ENCODE data around the gene GNA15.
"Not testable (repeated sequence)": the region's sequence is repeated elsewhere in the genome, so short reads cannot be mapped to it uniquely, and the experiment has no call there.

The GNA15 gene

DNA sequence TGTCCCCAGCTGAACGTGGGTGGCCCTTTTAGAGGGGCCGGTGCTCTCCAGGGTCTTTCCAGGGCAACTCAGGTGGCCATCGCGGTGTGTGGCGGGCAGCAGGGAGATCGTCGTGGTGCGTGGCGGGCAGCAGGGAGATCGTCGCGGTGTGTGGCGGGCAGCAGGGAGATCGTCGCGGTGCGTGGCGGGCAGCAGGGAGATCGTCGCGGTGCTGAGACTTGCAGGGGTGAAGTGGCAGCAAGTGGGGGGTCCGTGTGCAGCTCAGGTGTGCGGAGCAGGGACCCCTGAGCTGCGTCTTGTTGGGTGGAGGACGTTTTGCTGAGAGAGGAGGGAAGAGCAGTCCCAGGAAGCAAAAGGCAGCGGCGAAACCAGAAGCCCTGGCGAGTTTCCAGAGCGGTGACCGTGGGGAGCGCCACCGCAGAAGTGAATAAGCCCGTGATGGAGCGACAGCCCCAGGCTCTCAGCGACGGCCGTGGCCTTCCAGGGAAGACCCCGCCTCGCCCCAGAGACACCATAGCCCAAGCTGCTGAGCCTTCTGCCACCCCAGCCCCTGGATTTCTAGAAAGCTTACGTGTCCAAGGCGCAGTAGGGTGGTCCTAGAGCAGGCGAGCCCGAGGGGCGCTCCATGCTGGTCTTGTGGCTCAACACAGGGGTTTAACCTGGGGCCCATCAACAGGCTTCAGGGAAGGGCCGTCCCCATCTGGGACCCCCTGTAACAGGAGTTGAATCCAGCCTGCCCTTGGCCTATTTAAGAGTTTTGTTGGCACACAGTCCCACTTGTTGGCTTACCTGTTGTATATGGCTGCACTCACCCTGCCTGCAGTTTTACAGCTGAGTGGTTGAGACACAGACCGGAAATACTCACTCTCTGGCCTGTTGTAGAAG lies 55.3 kb downstream of the GNA15 start:
- no peak for DNase-seq (ENCODE audit: low read depth, low spot score)

GRCh38 chr19:3191806-3192104 lies 55.9 kb downstream of the GNA15 start:
- DNase-seq (ENCODE audit: low read depth, low spot score): not testable (repeated sequence)

DNA sequence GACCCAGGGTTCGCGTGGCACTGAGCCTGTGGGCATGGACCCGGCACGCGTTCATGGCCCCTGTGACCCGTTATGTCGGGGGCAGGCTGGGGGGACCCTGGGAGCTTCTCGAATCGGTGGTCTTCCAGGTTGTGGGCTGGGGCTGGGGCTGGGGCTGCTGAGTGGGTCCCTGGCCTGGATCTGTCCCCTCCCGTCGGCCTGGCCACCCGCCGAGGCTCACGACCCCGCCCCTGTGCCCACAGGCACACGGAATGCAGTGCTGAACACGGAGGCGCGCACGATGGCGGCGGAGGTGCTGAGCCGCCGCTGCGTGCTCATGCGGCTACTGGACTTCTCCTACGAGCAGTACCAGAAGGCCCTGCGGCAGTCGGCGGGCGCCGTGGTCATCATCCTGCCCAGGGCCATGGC lies 56.4 kb downstream of the GNA15 start:
- no peak for DNase-seq (ENCODE audit: low read depth, low spot score)

DNA sequence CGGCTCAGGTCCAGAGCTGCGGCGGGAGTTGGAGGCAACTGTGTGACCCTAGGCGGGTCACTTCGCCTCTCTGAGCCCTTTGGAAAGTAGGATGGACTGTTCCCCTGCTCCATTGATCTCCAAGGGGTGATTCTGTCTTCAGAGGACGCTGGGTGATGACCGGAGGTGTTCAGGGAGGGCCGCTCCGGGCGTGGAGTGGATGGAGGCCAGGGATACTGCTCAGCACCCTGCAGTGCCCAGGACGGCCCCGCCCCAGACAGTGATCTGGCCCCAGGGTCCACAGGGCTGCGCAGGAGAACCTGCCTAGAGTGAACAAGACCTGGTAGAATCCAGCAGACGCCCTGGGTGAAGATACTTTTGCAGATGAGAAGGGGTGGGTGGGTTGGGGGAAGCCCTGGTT lies 56.9 kb downstream of the GNA15 start:
- DNase-seq (ENCODE audit: low read depth, low spot score): no peak

GRCh38 chr19:3193256-3194105 lies 57.6 kb downstream of the GNA15 start:
- no peak for DNase-seq (ENCODE audit: low read depth, low spot score)

GRCh38 chr19:3194106-3195087 lies 58.6 kb downstream of the GNA15 start:
- DNase-seq (ENCODE audit: low read depth, low spot score): no peak

- DNase-seq (ENCODE audit: low read depth, low spot score): no peak
These were observed 60.5 kb downstream of the GNA15 start for GRCh38 chr19:3196064-3196932.

DNA sequence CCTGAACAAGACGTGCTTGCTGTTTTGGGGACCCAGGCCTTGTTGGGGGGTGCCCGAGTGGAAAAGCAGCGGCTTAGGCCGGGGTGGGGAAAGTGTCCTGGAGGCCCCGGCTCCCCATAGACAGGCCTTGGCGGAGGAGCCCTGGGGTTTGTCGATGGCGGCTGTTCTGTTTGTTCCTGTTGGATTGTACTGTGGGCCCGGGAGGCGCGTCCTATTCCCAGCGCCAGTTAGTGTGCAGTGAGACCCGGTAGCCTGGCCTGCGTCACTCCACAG lies 61.0 kb downstream of the GNA15 start:
- DNase-seq (ENCODE audit: low read depth, low spot score): no peak

- DNase-seq (ENCODE audit: low read depth, low spot score): no peak
These were observed 63.3 kb downstream of the GNA15 start for GRCh38 chr19:3198901-3199700.

DNA sequence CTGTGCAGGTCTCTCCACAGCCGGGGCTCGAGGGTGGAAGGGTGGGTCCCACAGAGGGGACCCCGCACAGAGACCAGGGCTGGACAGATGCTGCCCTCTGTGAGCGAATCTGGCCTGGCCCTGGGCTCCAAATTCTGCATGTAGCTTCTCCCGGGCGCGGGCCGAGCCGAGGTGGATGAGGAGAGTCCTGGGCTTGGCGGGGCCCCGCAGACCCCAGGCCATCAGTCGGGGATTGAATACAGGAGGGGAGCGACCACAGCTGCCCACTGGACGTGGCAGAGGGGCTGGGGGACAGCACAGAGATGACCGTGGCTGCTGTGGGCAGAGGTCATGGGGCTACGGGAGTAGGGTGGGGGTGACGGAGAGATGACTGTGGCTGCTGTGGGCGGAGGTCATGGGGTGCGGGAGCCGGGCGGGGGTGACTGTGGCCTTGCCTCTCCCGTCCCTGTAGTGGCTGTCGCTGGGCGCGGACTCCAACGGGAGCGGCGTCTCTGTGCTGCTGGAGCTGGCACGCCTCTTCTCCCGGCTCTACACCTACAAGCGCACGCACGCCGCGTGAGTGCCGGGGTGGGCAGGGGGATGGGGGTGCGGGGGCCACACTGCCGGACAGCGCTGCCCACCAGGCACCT lies 65.4 kb downstream of the GNA15 start:
- no peak for DNase-seq (ENCODE audit: low read depth, low spot score)

DNA sequence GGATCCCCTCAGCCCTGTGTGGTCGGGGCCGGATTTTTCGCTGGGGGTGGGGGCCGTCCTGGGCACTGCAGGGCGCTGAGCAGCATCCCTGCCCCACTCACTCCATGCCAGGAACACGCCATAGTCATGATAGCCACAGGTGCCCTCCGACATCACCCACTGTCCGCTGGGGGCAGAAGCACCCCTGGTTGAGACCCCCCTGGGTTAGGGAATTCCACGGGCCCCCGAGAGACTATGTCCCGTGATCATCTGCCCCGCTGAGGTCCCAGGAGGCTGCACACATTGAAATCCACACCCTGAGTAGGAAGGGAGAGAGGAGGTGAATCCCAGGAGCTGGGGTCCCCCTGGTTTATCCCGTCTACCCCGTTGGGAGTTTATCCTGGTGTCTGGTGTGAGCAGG lies 66.1 kb downstream of the GNA15 start:
- no peak for DNase-seq (ENCODE audit: low read depth, low spot score)

- DNase-seq (ENCODE audit: low read depth, low spot score): no peak
These were observed 66.5 kb downstream of the GNA15 start for GRCh38 chr19:3202346-3202745.

- not testable (repeated sequence) for DNase-seq (ENCODE audit: low read depth, low spot score)
These were observed 67.1 kb downstream of the GNA15 start for GRCh38 chr19:3202895-3203294.

DNA sequence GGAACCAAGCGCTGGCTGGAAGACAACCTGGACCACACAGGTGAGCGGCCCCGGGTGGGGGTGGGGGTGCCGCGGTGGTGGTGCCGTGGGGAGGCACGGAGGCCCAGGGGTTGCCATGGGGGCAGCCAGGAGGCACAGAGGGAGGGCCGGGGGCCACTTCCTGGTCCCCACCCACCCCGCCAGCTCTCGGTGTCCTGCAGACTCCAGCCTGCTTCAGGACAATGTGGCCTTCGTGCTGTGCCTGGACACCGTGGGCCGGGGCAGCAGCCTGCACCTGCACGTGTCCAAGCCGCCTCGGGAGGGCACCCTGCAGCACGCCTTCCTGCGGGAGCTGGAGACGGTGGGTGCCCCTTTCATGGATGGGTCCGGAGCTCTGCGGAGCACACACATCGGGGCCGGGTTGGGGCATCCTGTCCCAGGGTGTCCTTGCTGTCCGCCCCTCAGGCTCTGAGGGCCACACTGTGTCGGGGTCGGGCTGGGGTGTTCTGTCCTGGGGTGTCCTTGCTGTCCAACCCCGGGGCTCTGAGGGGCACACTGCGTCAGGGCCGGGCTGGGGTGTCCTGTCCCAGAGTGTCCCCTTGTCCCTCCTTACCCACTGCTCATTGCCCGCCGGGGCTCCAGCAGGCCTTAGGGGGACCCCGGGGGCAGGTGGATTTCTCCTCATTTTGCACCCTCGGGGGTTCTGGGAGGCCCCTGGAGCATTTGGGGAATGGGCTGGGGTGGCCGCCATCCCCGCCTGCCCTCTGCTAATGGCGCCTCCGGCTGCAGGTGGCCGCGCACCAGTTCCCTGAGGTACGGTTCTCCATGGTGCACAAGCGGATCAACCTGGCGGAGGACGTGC lies 68.2 kb downstream of the GNA15 start:
- DNase-seq (ENCODE audit: low read depth, low spot score): no peak

DNA sequence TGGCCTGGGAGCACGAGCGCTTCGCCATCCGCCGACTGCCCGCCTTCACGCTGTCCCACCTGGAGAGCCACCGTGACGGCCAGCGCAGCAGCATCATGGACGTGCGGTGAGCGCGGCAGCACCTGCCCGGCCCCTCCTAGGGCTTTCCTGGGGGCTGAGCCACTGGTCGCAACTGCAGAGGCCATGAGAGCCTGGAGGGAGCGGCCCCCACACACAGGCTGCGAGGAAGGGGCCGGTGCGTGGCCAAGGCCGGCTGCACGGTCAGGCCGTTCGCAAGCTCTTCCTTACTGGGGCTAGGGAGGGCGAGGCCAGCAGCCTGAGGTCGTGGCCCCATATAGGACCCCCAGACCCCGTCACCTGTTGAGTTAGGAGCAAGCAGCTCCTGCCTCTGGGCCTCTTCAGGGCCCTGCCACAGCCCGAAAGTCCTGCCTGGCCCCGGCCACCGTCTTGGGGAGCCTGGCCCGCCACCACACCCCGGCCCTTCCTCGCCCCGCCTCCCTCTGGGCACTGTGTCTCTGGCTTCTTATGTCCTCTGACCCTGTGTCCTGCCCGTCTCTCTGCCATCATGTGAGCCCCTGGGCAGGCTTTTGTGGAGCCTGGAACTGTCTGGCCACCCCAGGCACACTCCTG lies 68.9 kb downstream of the GNA15 start:
- DNase-seq (ENCODE audit: low read depth, low spot score): no peak

GRCh38 chr19:3206216-3206953 lies 70.6 kb downstream of the GNA15 start:
- no peak for DNase-seq (ENCODE audit: low read depth, low spot score)

DNA sequence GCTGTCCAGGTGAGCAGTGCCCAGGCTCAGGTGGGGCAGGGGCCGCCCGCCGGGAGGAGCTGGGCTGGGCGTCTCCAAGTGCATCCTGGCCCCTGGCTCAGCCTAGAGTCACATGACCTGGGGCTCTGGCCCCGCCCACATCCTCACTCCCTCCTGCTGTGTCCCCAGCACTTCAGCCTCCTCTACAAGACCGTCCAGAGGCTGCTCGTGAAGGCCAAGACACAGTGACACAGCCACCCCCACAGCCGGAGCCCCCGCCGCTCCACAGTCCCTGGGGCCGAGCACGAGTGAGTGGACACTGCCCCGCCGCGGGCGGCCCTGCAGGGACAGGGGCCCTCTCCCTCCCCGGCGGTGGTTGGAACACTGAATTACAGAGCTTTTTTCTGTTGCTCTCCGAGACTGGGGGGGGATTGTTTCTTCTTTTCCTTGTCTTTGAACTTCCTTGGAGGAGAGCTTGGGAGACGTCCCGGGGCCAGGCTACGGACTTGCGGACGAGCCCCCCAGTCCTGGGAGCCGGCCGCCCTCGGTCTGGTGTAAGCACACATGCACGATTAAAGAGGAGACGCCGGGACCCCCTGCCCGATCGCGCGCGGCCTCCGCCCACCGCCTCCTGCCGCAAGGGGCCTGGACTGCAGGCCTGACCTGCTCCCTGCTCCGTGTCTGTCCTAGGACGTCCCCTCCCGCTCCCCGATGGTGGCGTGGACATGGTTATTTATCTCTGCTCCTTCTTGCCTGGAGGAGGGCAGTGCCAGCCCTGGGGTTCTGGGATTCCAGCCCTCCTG lies 71.8 kb downstream of the GNA15 start:
- no peak for DNase-seq (ENCODE audit: low read depth, low spot score)

Data from smooth muscle cell of the brain vasculature (primary cell).